Measurements from ENCODE around the gene COMTD1.

DNA sequence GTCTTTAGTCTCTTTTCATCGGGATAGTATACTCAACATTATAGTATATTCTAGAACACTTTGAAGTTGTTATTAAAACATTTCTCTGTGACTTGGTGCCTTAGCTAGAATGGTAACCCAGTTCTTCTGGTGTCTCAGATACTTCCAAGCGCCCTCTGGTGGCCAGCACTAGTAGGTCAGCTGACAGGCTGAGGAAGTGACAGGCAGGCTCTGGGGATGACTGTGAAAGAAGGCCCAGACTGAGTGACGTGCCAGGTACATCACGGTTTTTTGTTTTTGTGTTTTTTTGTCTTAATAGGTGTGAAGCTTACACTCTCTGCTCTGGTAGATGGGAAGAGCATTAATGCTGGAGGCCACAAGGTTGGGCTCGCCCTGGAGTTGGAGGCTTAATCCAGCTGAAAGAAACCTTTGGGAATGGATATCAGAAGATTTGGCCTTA lies 5.1 kb downstream of the COMTD1 start:
- TF ChIP-seq, protein P1, sequence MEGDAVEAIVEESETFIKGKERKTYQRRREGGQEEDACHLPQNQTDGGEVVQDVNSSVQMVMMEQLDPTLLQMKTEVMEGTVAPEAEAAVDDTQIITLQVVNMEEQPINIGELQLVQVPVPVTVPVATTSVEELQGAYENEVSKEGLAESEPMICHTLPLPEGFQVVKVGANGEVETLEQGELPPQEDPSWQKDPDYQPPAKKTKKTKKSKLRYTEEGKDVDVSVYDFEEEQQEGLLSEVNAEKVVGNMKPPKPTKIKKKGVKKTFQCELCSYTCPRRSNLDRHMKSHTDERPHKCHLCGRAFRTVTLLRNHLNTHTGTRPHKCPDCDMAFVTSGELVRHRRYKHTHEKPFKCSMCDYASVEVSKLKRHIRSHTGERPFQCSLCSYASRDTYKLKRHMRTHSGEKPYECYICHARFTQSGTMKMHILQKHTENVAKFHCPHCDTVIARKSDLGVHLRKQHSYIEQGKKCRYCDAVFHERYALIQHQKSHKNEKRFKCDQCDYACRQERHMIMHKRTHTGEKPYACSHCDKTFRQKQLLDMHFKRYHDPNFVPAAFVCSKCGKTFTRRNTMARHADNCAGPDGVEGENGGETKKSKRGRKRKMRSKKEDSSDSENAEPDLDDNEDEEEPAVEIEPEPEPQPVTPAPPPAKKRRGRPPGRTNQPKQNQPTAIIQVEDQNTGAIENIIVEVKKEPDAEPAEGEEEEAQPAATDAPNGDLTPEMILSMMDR (IDR thresholded peaks at IDR 0.05 in 8 of 11, conservative IDR thresholded peaks at IDR 0.05 in 3 of 11): peak; percentile 88 to 97 (median 94)
- no peak for TF ChIP-seq POLR2A (IDR thresholded peaks at IDR 0.05)

All from spleen (tissue), 7 donors.